GM18909 (cell line): ENCODE measurements around the gene FSTL3.
"Not testable (repeated sequence)": the region's sequence is repeated elsewhere in the genome, so short reads cannot be mapped to it uniquely, and the experiment has no call there.

ENCODE experiments used
- ATAC-seq: cut with Tn5 transposase; IDR thresholded peaks from one replicate; pipeline ENCODE4 v1.9.1; 2021; ENCODE audit warnings: mild to moderate bottlenecking; ENCODE audit not compliant: unreplicated experiment, poor library complexity

FSTL3 gene

GRCh38 chr19:708154-709143 is 32.3 kb downstream of the FSTL3 start, which contains the start of gene PALM:
Gene PALM, plus strand, starts transcription at chr19:708935. Its CDS starts 212 bp downstream, at chr19:709147.
- no peak for ATAC-seq

GRCh38 chr19:709196-709964 is 33.2 kb downstream of the FSTL3 start:
- ATAC-seq, result no peak

- no peak for ATAC-seq
Measured at GRCh38 chr19:709965-710571, 33.9 kb downstream of the FSTL3 start.

- no peak for ATAC-seq
Measured at GRCh38 chr19:710767-711166, 34.6 kb downstream of the FSTL3 start.

- ATAC-seq, result no peak
Measured at GRCh38 chr19:711254-711653, 35.1 kb downstream of the FSTL3 start.

- ATAC-seq, result no peak
Measured at GRCh38 chr19:715347-715746, 39.2 kb downstream of the FSTL3 start.

- ATAC-seq, result no peak
Measured at GRCh38 chr19:718251-718951, 42.2 kb downstream of the FSTL3 start.

GRCh38 chr19:718991-719512 is 42.9 kb downstream of the FSTL3 start:
- ATAC-seq, result no peak

GRCh38 chr19:719636-720344 is 43.6 kb downstream of the FSTL3 start:
- no peak for ATAC-seq

GRCh38 chr19:720345-721160 is 44.4 kb downstream of the FSTL3 start:
- ATAC-seq, result no peak

GRCh38 chr19:722553-723101 is 46.4 kb downstream of the FSTL3 start:
- ATAC-seq, result no peak

- no peak for ATAC-seq
Measured at GRCh38 chr19:723247-723646, 47.1 kb downstream of the FSTL3 start.

- no peak for ATAC-seq
Measured at GRCh38 chr19:723714-724113, 47.5 kb downstream of the FSTL3 start.

GRCh38 chr19:725461-726089 is 49.4 kb downstream of the FSTL3 start:
- no peak for ATAC-seq

GRCh38 chr19:726993-727956 is 51.1 kb downstream of the FSTL3 start:
- no peak for ATAC-seq

- ATAC-seq, result no peak
Measured at GRCh38 chr19:728011-728410, 51.8 kb downstream of the FSTL3 start.

GRCh38 chr19:729564-729963 is 53.4 kb downstream of the FSTL3 start:
- not testable (repeated sequence) for ATAC-seq
